ENCODE measurements around the gene ABLIM2. TPM values are rescaled to one million over a fixed set of nuclear protein-coding genes. Genes with fewer than 3 reads are reported as not detected.

ABLIM2 gene
- polyA plus RNA-seq, 2 donors: 12.4 to 14.4 TPM

GRCh38 chr4:8153441-8153840 is 5.2 kb downstream of the ABLIM2 start:
- Histone ChIP-seq H3K36me3 (ENCODE audit: control insufficient read depth in 2 of 2, insufficient read depth in 2 of 2, low read length in 1 of 2) (peaks cover 0 to 9% of the 10 kb centered on the region in 2 donors), H3K4me1 (ENCODE audit: control insufficient read depth in 2 of 2, insufficient read depth in 2 of 2, low read length in 1 of 2) (peaks cover 3 to 8% of the 10 kb centered on the region in 2 donors), H3K9me3 (ENCODE audit: control insufficient read depth in 2 of 2, insufficient read depth in 1 of 2, low read depth in 1 of 2, low read length in 1 of 2) (no peaks in the 10 kb centered on the region), H3K4me3 (ENCODE audit: low read depth in 1 of 2, low read length in 2 of 2) (no peak overlapping the region), H3K27me3 (ENCODE audit: control insufficient read depth in 1 of 2, insufficient read depth in 2 of 2, low read length in 2 of 2) (peaks cover 0 to 2% of the 10 kb centered on the region in 2 donors), H3K27ac (ENCODE audit: low read depth in 2 of 2, low read length in 1 of 2) (no peak overlapping the region)
- WGBS, 2 donors: 85 to 88% methylated on average over 10 of the region's 10 CpGs

GRCh38 chr4:8152865-8153257 is 5.8 kb downstream of the ABLIM2 start:
- WGBS, 2 donors: 53 to 62% methylated on average over 6 of the region's 6 CpGs
- H3K4me1 ChIP-seq (ENCODE audit: control insufficient read depth in 2 of 2, insufficient read depth in 2 of 2, low read length in 1 of 2): peaks cover 2 to 6% of the 10 kb centered on the region in 2 donors

GRCh38 chr4:8152090-8152864 is 6.3 kb downstream of the ABLIM2 start:
- peaks cover 0 to under 1% of the 10 kb centered on the region in 2 donors for H3K4me1 ChIP-seq (ENCODE audit: control insufficient read depth in 2 of 2, insufficient read depth in 2 of 2, low read length in 1 of 2)
- H3K4me3 ChIP-seq (ENCODE audit: low read depth in 1 of 2, low read length in 2 of 2): no peak overlapping the region
- H3K27me3 ChIP-seq (ENCODE audit: control insufficient read depth in 1 of 2, insufficient read depth in 2 of 2, low read length in 2 of 2): peaks cover 0 to 3% of the 10 kb centered on the region in 2 donors
- peaks cover 0 to 12% of the 10 kb centered on the region in 2 donors for H3K36me3 ChIP-seq (ENCODE audit: control insufficient read depth in 2 of 2, insufficient read depth in 2 of 2, low read length in 1 of 2)
- WGBS, 2 donors: 91 to 92% methylated on average over 39 of the region's 39 CpGs
- H3K27ac ChIP-seq (ENCODE audit: low read depth in 2 of 2, low read length in 1 of 2): no peak overlapping the region
- H3K9me3 ChIP-seq (ENCODE audit: control insufficient read depth in 2 of 2, insufficient read depth in 1 of 2, low read depth in 1 of 2, low read length in 1 of 2): no peaks in the 10 kb centered on the region

More at GRCh38 chr4:8152865-8153257, 5.8 kb downstream of the ABLIM2 start:
- Histone ChIP-seq H3K4me3 (ENCODE audit: low read depth in 1 of 2, low read length in 2 of 2) (no peak overlapping the region), H3K36me3 (ENCODE audit: control insufficient read depth in 2 of 2, insufficient read depth in 2 of 2, low read length in 1 of 2) (peaks cover 0 to 12% of the 10 kb centered on the region in 2 donors), H3K9me3 (ENCODE audit: control insufficient read depth in 2 of 2, insufficient read depth in 1 of 2, low read depth in 1 of 2, low read length in 1 of 2) (no peaks in the 10 kb centered on the region), H3K27me3 (ENCODE audit: control insufficient read depth in 1 of 2, insufficient read depth in 2 of 2, low read length in 2 of 2) (peaks cover 0 to 3% of the 10 kb centered on the region in 2 donors), H3K27ac (ENCODE audit: low read depth in 2 of 2, low read length in 1 of 2) (no peak overlapping the region)

- 91 to 92% methylated on average over 15 of the region's 15 CpGs for WGBS, 2 donors
- H3K4me1 ChIP-seq (ENCODE audit: control insufficient read depth in 2 of 2, insufficient read depth in 2 of 2, low read length in 1 of 2): no peaks in the 10 kb centered on the region
- no peaks in the 10 kb centered on the region for H3K9me3 ChIP-seq (ENCODE audit: control insufficient read depth in 2 of 2, insufficient read depth in 1 of 2, low read depth in 1 of 2, low read length in 1 of 2)
- H3K27ac ChIP-seq (ENCODE audit: low read depth in 2 of 2, low read length in 1 of 2): no peak overlapping the region
- peaks cover 0 to 12% of the 10 kb centered on the region in 2 donors for H3K36me3 ChIP-seq (ENCODE audit: control insufficient read depth in 2 of 2, insufficient read depth in 2 of 2, low read length in 1 of 2)
- H3K4me3 ChIP-seq (ENCODE audit: low read depth in 1 of 2, low read length in 2 of 2): no peak overlapping the region
- peaks cover 0 to 3% of the 10 kb centered on the region in 2 donors for H3K27me3 ChIP-seq (ENCODE audit: control insufficient read depth in 1 of 2, insufficient read depth in 2 of 2, low read length in 2 of 2)
Measured at GRCh38 chr4:8151165-8151650, 7.4 kb downstream of the ABLIM2 start.

GRCh38 chr4:8150152-8151090 is 8.2 kb downstream of the ABLIM2 start:
- Histone ChIP-seq H3K27me3 (ENCODE audit: control insufficient read depth in 1 of 2, insufficient read depth in 2 of 2, low read length in 2 of 2) (peaks cover 0 to 3% of the 10 kb centered on the region in 2 donors), H3K4me1 (ENCODE audit: control insufficient read depth in 2 of 2, insufficient read depth in 2 of 2, low read length in 1 of 2) (no peaks in the 10 kb centered on the region), H3K9me3 (ENCODE audit: control insufficient read depth in 2 of 2, insufficient read depth in 1 of 2, low read depth in 1 of 2, low read length in 1 of 2) (no peaks in the 10 kb centered on the region), H3K36me3 (ENCODE audit: control insufficient read depth in 2 of 2, insufficient read depth in 2 of 2, low read length in 1 of 2) (peaks cover 0 to 12% of the 10 kb centered on the region in 2 donors), H3K4me3 (ENCODE audit: low read depth in 1 of 2, low read length in 2 of 2) (no peak overlapping the region), H3K27ac (ENCODE audit: low read depth in 2 of 2, low read length in 1 of 2) (no peak overlapping the region)
- WGBS, 2 donors: 75 to 80% methylated on average over 29 of the region's 29 CpGs

- Histone ChIP-seq H3K27ac (ENCODE audit: low read depth in 2 of 2, low read length in 1 of 2) (no peak overlapping the region), H3K9me3 (ENCODE audit: control insufficient read depth in 2 of 2, insufficient read depth in 1 of 2, low read depth in 1 of 2, low read length in 1 of 2) (no peaks in the 10 kb centered on the region), H3K4me1 (ENCODE audit: control insufficient read depth in 2 of 2, insufficient read depth in 2 of 2, low read length in 1 of 2) (no peaks in the 10 kb centered on the region), H3K36me3 (ENCODE audit: control insufficient read depth in 2 of 2, insufficient read depth in 2 of 2, low read length in 1 of 2) (peaks cover 0 to 12% of the 10 kb centered on the region in 2 donors), H3K4me3 (ENCODE audit: low read depth in 1 of 2, low read length in 2 of 2) (no peak overlapping the region), H3K27me3 (ENCODE audit: control insufficient read depth in 1 of 2, insufficient read depth in 2 of 2, low read length in 2 of 2) (peaks cover 0 to 3% of the 10 kb centered on the region in 2 donors)
- 79 to 87% methylated on average over 6 to 7 of the region's 7 CpGs for WGBS, 2 donors
Measured at GRCh38 chr4:8149664-8150063, 8.9 kb downstream of the ABLIM2 start.

GRCh38 chr4:8148785-8149435 is 9.7 kb downstream of the ABLIM2 start:
- Histone ChIP-seq H3K4me1 (ENCODE audit: control insufficient read depth in 2 of 2, insufficient read depth in 2 of 2, low read length in 1 of 2) (no peaks in the 10 kb centered on the region), H3K27me3 (ENCODE audit: control insufficient read depth in 1 of 2, insufficient read depth in 2 of 2, low read length in 2 of 2) (peaks cover 0 to 3% of the 10 kb centered on the region in 2 donors), H3K36me3 (ENCODE audit: control insufficient read depth in 2 of 2, insufficient read depth in 2 of 2, low read length in 1 of 2) (peaks cover 0 to 12% of the 10 kb centered on the region in 2 donors), H3K27ac (ENCODE audit: low read depth in 2 of 2, low read length in 1 of 2) (no peak overlapping the region), H3K9me3 (ENCODE audit: control insufficient read depth in 2 of 2, insufficient read depth in 1 of 2, low read depth in 1 of 2, low read length in 1 of 2) (no peaks in the 10 kb centered on the region), H3K4me3 (ENCODE audit: low read depth in 1 of 2, low read length in 2 of 2) (no peak overlapping the region)
- WGBS, 2 donors: 90 to 91% methylated on average over 14 of the region's 14 CpGs

GRCh38 chr4:8148159-8148558 is 10.5 kb downstream of the ABLIM2 start:
- Histone ChIP-seq H3K9me3 (ENCODE audit: control insufficient read depth in 2 of 2, insufficient read depth in 1 of 2, low read depth in 1 of 2, low read length in 1 of 2) (no peaks in the 10 kb centered on the region), H3K4me1 (ENCODE audit: control insufficient read depth in 2 of 2, insufficient read depth in 2 of 2, low read length in 1 of 2) (no peaks in the 10 kb centered on the region), H3K27ac (ENCODE audit: low read depth in 2 of 2, low read length in 1 of 2) (no peak overlapping the region), H3K4me3 (ENCODE audit: low read depth in 1 of 2, low read length in 2 of 2) (no peak overlapping the region), H3K36me3 (ENCODE audit: control insufficient read depth in 2 of 2, insufficient read depth in 2 of 2, low read length in 1 of 2) (peaks cover 0 to 12% of the 10 kb centered on the region in 2 donors), H3K27me3 (ENCODE audit: control insufficient read depth in 1 of 2, insufficient read depth in 2 of 2, low read length in 2 of 2) (peaks cover 0 to 3% of the 10 kb centered on the region in 2 donors)
- 93 to 94% methylated on average over 12 to 13 of the region's 13 CpGs for WGBS, 2 donors

Measured in esophagus (tissue), 2 donors.